GM12872 (cell line): ENCODE data around the gene TNFAIP2.
A peak's percentile ranks its signal among the peaks of the same experiment; 100 is the strongest.

Experiments used
- TF ChIP-seq, protein P1 (sequence below): IDR thresholded peaks from 3 replicates; pipeline ENCODE4 v1.5.1; 2011; ENCODE audit warnings: low read depth, mild to moderate bottlenecking, low read length, moderate library complexity; ENCODE audit not compliant: insufficient read depth

Gene TNFAIP2, protein sequence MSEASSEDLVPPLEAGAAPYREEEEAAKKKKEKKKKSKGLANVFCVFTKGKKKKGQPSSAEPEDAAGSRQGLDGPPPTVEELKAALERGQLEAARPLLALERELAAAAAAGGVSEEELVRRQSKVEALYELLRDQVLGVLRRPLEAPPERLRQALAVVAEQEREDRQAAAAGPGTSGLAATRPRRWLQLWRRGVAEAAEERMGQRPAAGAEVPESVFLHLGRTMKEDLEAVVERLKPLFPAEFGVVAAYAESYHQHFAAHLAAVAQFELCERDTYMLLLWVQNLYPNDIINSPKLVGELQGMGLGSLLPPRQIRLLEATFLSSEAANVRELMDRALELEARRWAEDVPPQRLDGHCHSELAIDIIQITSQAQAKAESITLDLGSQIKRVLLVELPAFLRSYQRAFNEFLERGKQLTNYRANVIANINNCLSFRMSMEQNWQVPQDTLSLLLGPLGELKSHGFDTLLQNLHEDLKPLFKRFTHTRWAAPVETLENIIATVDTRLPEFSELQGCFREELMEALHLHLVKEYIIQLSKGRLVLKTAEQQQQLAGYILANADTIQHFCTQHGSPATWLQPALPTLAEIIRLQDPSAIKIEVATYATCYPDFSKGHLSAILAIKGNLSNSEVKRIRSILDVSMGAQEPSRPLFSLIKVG

DNA sequence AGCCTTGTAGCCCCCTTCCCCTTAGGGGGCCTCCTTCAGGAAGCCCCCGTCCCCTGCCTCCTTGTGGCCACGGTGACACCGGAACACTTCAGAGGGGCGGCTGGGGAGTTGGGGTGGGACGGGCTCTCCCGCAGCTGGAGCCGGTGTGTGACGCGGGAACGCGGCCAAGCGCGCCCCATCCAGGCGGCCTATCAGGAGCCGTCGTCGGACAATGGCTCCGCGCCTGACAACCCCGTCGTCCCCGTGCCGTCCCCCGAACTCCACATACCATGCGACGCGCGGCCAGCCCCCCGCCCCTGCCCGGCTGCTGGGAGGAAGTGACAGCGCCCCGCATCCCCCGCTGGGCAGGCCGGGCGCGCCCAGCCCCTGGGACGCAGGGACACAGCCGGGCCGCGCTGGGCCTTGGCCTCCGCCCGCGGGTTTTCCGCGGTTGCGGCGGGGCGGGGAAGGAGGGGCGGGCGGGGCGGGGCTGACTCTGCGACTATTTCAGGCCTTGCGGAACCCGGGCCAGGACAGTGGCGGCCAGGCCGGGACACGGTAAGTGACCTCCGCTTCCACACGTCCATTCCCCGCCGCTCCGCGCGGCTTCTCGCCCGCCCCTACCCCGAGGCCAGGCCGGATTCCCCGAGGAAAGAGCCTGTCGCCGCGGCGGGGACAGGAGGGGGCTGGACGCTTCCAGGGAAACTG lies at the start of gene TNFAIP2:
TSS of gene TNFAIP2 (plus strand) at position 515 of the 687 bp plus-strand sequence. CDS start 2,997 bp downstream, outside the sequence.
- TF ChIP-seq, protein P1, sequence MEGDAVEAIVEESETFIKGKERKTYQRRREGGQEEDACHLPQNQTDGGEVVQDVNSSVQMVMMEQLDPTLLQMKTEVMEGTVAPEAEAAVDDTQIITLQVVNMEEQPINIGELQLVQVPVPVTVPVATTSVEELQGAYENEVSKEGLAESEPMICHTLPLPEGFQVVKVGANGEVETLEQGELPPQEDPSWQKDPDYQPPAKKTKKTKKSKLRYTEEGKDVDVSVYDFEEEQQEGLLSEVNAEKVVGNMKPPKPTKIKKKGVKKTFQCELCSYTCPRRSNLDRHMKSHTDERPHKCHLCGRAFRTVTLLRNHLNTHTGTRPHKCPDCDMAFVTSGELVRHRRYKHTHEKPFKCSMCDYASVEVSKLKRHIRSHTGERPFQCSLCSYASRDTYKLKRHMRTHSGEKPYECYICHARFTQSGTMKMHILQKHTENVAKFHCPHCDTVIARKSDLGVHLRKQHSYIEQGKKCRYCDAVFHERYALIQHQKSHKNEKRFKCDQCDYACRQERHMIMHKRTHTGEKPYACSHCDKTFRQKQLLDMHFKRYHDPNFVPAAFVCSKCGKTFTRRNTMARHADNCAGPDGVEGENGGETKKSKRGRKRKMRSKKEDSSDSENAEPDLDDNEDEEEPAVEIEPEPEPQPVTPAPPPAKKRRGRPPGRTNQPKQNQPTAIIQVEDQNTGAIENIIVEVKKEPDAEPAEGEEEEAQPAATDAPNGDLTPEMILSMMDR, result no peak

DNA sequence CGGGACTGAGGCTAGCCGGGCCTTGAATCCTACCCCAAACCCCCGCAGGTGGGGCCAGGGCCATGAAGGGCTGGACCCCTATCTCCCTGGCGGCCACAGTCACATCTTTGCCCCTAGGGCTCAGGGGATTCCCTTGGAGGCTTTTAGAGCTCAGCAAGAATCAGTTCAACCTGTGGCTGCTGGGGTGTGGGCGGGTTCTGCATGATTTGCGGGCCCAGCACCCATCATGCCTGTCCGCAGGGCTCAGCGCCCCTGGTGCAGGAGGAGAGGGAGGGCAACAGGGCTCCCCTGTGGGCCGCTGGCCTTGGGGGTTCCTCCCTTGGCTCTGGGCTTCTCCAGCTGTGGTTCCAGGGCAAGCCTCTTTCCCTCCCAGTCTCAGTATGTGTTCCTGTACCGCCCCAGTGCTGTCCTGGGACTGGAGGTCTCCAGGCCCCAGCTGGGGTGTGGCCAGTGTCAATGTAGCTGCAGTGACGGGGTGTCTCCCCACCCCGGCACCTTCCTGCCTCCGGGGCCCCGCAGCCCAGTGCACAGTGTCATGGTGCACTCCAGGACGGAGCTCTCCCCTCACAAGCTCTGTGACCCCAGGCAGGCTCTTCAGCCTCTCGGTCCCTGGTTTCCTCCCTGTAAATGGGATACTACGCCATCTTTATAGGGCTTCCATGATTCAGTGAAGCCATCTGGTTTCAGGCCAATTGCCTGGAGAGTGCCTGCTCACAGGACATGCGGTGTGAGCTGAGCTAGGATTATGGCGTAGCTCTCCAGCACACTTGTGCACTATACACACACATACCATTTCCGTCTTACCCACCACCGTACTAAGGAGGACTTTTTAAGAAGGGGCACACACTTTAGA lies 49.2 kb upstream of the TNFAIP2 start:
- TF ChIP-seq, protein P1, result no peak

DNA sequence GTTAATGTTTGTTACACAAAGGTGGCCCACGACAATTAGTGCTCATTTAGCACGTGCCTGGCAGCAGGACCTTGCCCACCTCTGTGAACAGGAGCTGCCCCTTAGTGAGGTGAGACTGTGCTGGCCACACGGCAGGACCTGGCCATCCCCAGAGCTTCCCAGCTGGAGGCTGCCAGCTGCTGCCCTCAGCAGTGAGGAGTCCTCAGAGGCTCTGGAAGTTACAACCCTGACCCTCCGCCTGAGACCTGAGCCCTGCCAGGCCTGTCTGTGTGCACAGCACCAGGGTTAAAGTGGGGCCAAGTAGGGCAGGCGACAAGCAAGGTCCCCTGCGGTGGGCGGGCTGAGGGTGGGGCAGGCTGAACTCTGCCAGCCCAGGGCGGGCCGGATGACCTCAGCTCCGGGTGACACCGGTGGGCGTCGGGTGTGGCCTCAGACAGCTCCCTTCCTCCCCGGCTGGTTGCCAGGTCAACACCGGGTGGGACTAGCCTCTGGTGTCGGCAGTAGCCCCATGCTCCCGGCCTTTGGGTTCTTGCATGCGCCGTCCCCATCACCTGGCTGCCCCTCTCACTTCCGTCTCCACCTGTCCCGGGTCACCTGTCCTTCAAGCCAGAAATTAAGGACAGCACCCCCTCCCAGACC lies 48.4 kb upstream of the TNFAIP2 start:
- TF ChIP-seq, protein P1, result no peak

DNA sequence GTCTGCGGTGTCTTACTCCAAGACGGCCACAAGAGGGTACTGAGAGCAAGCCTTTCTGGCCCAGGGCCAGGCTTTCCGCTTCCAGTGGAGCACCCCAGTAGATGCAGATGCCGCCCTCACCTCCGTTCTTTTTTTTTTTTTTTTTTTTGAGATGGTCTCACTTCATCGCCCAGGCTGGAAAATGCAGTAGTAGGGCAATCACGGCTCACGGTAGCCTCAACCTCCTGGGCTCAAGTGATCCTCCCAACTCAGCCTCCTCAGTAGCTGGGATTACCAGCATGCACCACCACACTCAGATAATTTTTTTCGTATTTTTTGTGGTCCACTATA lies 44.9 kb upstream of the TNFAIP2 start:
- TF ChIP-seq, protein P1, result peak; percentile 93

DNA sequence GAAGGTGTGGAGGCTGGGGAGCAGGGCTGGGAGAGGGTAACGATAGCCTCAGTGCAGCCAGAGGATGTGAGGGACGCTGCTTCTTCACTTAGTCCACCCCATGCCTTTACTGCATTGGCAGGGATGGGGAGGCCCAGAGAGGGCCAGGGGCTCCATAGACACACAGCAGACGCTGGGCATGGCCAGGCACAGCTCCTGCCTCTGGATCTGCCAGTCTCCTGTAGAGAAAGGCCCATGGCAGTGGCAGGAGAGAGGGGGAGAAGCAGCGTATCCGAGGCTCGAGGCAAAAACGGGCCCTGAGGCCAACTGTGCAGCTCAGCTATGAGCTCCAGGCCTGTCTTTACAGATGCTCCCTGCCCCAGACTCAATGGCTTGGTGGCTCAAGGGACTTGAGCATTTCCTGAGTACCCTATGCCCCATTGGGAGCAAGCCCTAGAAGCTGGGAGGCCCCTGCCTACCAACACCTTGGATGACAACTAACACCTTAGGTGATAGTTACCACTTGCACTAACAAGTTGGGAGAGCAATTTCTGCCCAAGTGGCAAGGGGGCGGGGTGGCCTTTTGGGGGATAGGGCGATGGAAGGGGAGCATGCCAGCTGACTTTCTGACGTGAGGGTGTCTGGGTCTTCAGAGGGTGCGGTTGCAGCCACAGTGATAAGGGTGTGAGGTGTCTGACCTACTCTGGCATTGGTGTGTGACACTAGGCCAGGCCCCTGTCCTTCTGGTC lies 44.2 kb upstream of the TNFAIP2 start:
- TF ChIP-seq, protein P1, result no peak

DNA sequence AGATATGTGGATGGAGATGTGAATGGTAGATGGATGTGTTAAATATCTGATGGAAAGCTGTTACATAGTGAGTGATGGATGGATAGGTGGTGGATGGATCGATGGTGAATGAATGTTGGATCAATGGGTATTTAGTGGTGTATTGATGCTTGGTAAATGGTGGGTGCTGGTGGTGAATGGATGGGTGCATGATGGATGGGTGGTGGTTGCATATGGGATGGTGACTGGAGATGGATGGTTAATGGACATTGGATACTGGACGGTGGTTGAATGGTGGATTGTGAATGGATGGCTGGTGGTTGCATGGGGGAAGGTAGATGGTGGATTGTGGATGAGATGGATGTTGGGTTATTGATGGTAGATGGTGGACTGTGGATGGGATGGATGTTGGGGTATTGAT lies 41.3 kb upstream of the TNFAIP2 start:
- TF ChIP-seq, protein P1, result no peak
